SK-N-MC (cell line): Measurements from ENCODE around the gene NUBP1.
A peak's percentile ranks its signal among the peaks of the same experiment; 100 is the strongest.

Source experiments
- DNase-seq: peaks from one replicate; pipeline ENCODE4 v3.0.0-alpha.2; 2011; ENCODE audit warnings: low read depth, low spot score
- H3K27ac ChIP-seq: fragments of 200-600 bp; sonication (generic); 2 replicates; pipeline ENCODE4 v1.5.1; 2016; ENCODE audit warnings: mixed run types
- H3K36me3 ChIP-seq: fragments of 200-600 bp; sonication (generic); 2 replicates; pipeline ENCODE4 v1.6.1; 2017; ENCODE audit warnings: antibody characterized with exemption, low read length, mixed read lengths; ENCODE audit not compliant: insufficient read depth
- H3K4me3 ChIP-seq: fragments of 200-600 bp; sonication (generic); 2 replicates; pipeline ENCODE4 v1.5.1; 2016
- H3K9ac ChIP-seq: fragments of 200-600 bp; sonication (generic); 2 replicates; pipeline ENCODE4 v1.8.0; 2017; ENCODE audit warnings: mixed run types, mixed read lengths; ENCODE audit not compliant: insufficient read length
- H3K9me3 ChIP-seq: fragments of 200-600 bp; sonication (generic); 2 replicates; pipeline ENCODE4 v1.6.1; 2017; ENCODE audit warnings: low read depth, mild to moderate bottlenecking, antibody characterized with exemption, low read length, moderate library complexity, mixed read lengths
- EZH2 ChIP-seq: fragments of 200-600 bp; sonication (generic); IDR thresholded peaks from one replicate; pipeline ENCODE4 v1.6.1; 2017; ENCODE audit warnings: antibody characterized with exemption
- FOXP2 ChIP-seq: optimal IDR thresholded peaks from 2 replicates; pipeline ENCODE3; 2011; ENCODE audit warnings: mild to moderate bottlenecking, moderate library complexity; ENCODE audit not compliant: insufficient read depth; ENCODE audit errors: extremely low read length, control extremely low read depth
- POLR2AphosphoS5 ChIP-seq: IDR thresholded peaks from 2 replicates; pipeline ENCODE4 v1.6.1; 2012; ENCODE audit warnings: mild to moderate bottlenecking, low read depth, low read length, borderline replicate concordance

NUBP1 gene

GRCh38 chr16:10743610-10744369 is at the start of gene NUBP1:
TSS of gene NUBP1 (plus strand) at chr16:10743842. CDS start at chr16:10743864, 22 bp downstream.
- H3K9me3 ChIP-seq = no peaks in the 10 kb centered on the region
- peak; percentile 88 for DNase-seq
- H3K36me3 ChIP-seq = 0 out of 2 replicates have a peak, but pooled peaks cover 4% of the 10 kb centered on the region
- peak within 1 kb of the TSS; percentile 98 for H3K9ac ChIP-seq
- peak within 1 kb of the TSS; percentile 95 for H3K27ac ChIP-seq
- H3K4me3 ChIP-seq = peak within 1 kb of the TSS; percentile 99
- TF ChIP-seq POLR2AphosphoS5 (peak; percentile 75; the same call in 1 of the 2 replicates), FOXP2 (no peak)

- no peaks in the 10 kb centered on the region for H3K36me3 ChIP-seq
- TF ChIP-seq POLR2AphosphoS5 (no peak), FOXP2 (no peak), EZH2 (no peak)
- H3K9ac ChIP-seq = no peak overlapping the region
- no peak overlapping the region for H3K4me3 ChIP-seq
- H3K27ac ChIP-seq = no peak overlapping the region
- H3K9me3 ChIP-seq = no peaks in the 10 kb centered on the region
- no peak for DNase-seq
These were observed 49.8 kb upstream of the NUBP1 start for GRCh38 chr16:10693889-10694288.

DNA sequence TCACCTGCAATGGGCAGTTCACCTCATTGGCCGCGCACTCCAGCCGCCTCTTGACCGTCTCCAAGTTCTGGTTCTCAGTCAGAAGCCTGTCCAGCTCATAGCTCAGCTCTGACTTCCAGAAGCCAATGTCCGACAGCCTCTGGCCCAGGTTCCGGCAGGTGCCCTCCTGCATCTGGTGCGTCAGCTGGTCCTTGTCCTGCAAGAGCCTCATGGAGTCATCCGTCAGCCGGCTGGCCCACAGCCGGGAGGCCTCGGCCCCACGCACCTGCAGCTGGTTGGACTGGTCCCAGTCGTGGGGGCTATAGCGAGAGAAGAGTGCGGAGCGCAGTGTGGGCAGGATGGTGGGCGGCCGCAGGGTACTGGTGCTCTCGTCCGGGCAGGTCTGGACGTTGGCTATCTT is 49.3 kb upstream of the NUBP1 start:
- no peak for DNase-seq
- no peak overlapping the region for H3K4me3 ChIP-seq
- no peak for TF ChIP-seq POLR2AphosphoS5
- no peak for TF ChIP-seq FOXP2
- no peak for TF ChIP-seq EZH2
- H3K36me3 ChIP-seq = no peaks in the 10 kb centered on the region
- H3K9ac ChIP-seq = no peak overlapping the region
- no peak overlapping the region for H3K27ac ChIP-seq
- H3K9me3 ChIP-seq = no peaks in the 10 kb centered on the region

- Histone ChIP-seq H3K9ac (no peak within 1 kb of the TSS), H3K36me3 (no peaks in the 10 kb centered on the region), H3K9me3 (no peaks in the 10 kb centered on the region), H3K4me3 (no peak within 1 kb of the TSS), H3K27ac (no peak within 1 kb of the TSS)
- no peak for TF ChIP-seq EZH2
- no peak for TF ChIP-seq POLR2AphosphoS5
- no peak for TF ChIP-seq FOXP2
- no peak for DNase-seq
These were observed 48.8 kb upstream of the NUBP1 start, which contains the start of gene TEKT5 for GRCh38 chr16:10694830-10695229. TSS of gene TEKT5 (minus strand) at chr16:10694930. CDS start at chr16:10694873, 57 bp downstream.

DNA sequence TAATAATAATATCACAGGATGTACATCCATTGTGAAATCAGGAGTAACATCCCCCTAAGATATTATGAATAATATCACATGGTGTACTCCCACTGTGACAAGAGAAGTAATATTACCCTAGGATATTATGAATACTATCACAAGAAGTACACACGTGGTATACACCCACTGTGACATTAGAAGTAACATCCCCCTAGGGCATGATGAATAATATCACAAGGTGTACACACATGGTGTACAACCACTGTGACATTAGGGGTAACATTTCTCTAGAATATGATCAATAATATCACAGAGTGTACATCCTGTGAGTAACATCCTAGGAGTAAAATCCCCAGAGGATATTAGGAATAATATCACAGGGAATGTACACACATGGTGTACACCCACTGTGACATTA is 43.9 kb upstream of the NUBP1 start:
- H3K4me3 ChIP-seq = no peak overlapping the region
- H3K9ac ChIP-seq = no peak overlapping the region
- H3K36me3 ChIP-seq = no peaks in the 10 kb centered on the region
- H3K27ac ChIP-seq = no peak overlapping the region
- no peak for TF ChIP-seq EZH2
- TF ChIP-seq POLR2AphosphoS5 = no peak
- TF ChIP-seq FOXP2 = no peak
- DNase-seq = no peak
- H3K9me3 ChIP-seq = no peaks in the 10 kb centered on the region

DNA sequence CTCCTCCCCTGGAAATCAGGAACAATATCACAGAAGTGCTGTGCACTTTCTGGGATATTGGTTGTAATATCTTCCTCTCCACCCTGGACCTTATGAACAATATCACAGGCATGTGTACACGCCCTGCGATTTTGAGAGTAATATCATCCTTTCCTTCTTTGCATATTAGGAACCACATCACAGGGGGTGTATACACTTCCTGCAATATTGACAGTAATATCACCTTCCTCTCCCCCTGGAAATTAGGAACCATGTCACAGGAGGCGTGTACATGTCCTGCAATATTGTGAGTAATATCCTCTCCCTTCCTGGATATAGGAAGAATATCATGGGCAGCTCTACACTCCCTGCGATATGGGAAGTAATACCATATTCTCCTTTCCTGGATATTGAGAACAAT is 34.7 kb upstream of the NUBP1 start:
- Histone ChIP-seq H3K9ac (no peak overlapping the region), H3K9me3 (no peaks in the 10 kb centered on the region), H3K4me3 (no peak overlapping the region), H3K36me3 (no peaks in the 10 kb centered on the region), H3K27ac (no peak overlapping the region)
- TF ChIP-seq POLR2AphosphoS5 (no peak), FOXP2 (no peak), EZH2 (no peak)
- DNase-seq = no peak

DNA sequence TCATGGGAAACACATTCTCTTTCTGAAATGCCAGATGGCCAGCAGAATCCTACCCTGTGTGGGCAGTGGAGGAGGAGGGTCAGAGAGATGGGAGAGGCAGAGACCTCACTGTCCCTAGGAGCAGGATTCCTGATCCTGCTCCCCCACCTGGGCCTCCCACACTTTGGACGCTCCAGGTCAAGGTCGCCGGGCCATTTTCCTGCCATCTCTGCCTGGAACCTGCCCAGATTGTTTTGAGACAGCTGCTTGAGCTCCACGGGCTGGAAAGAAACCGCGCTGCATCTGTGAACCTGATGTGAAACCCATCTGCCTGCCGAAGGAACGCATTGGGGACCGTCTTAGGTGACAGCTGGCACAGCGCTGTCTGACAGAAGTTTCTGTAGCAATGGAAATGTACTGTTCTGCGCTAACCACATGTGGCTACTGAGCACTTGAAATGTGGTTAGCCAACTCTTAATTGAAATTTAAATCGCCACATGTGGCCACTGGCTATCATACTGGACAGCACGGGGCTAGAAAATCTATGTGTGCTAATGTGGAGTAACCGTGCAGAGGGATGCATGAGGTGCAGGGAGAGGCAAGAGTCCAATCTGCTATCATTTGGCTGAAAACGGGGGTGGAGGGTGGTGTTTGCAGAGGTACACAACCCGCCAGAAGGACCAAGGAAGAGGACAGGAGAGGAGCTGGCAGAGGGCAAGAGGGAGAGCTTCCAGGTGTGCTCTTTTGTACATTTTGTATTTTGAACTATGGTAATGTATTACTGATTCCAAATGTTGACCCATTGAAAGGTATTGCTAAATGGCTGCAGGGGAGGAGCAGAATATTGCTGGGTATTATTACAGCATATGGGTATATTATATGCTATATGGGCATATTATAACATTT is 15.4 kb upstream of the NUBP1 start:
- H3K9ac ChIP-seq = no peak overlapping the region
- H3K4me3 ChIP-seq = no peak overlapping the region
- no peak for DNase-seq
- H3K36me3 ChIP-seq = no peaks in the 10 kb centered on the region
- H3K27ac ChIP-seq = no peak overlapping the region
- TF ChIP-seq POLR2AphosphoS5 = no peak
- no peak for TF ChIP-seq EZH2
- TF ChIP-seq FOXP2 = no peak
- no peaks in the 10 kb centered on the region for H3K9me3 ChIP-seq
